Astrocyte of the spinal cord (primary cell): ENCODE results near the gene POLR2F.
A peak's percentile ranks its signal among the peaks of the same experiment; 100 is the strongest.
"Not testable (repeated sequence)": the region's sequence is repeated elsewhere in the genome, so short reads cannot be mapped to it uniquely, and the experiment has no call there.

Source experiments
- DNase-seq: peaks from one replicate; pipeline ENCODE4 v3.0.0; 2011; ENCODE audit warnings: low read depth, low spot score
- H3K4me3 ChIP-seq: 2 replicates; pipeline ENCODE4 v1.5.1; 2011; ENCODE audit warnings: low read depth, mild to moderate bottlenecking, low read length, moderate library complexity
- CTCF ChIP-seq: IDR thresholded peaks from 2 replicates; pipeline ENCODE4 v1.5.1; 2012; ENCODE audit warnings: low read depth, mild to moderate bottlenecking, low read length, inconsistent platforms
- in situ Hi-C: cut with HindIII; loops from 2 replicates; pipeline ENCODE4 v1.10.0; 2017; ENCODE audit warnings: low sequenced_read_pairs

POLR2F gene

GRCh38 chr22:37953062-37953436, 450 bp upstream of the POLR2F start:
- no peak for TF ChIP-seq CTCF
- peak overlapping the region; percentile 99 for H3K4me3 ChIP-seq
- in situ Hi-C loops, result no loop called here
- DNase-seq, result no peak

- in situ Hi-C loops, result no loop called here
- peak overlapping the region; percentile 99 for H3K4me3 ChIP-seq
- TF ChIP-seq CTCF, result no peak
- DNase-seq, result no peak
These were observed 1.2 kb downstream of the POLR2F start for GRCh38 chr22:37954686-37955085.

GRCh38 chr22:37955825-37956397, 2.4 kb downstream of the POLR2F start:
- in situ Hi-C loops, DNase-seq, H3K4me3 ChIP-seq: not testable (repeated sequence)

GRCh38 chr22:37957232-37957631, 3.7 kb downstream of the POLR2F start:
- no peak for TF ChIP-seq CTCF
- no peak overlapping the region for H3K4me3 ChIP-seq
- in situ Hi-C loops, result no loop called here
- no peak for DNase-seq

GRCh38 chr22:37959231-37959825, 5.8 kb downstream of the POLR2F start:
- no peak for DNase-seq
- TF ChIP-seq CTCF, result no peak
- no peak overlapping the region for H3K4me3 ChIP-seq
- in situ Hi-C loops, result no loop called here

- DNase-seq, result no peak
- in situ Hi-C loops, result no loop called here
- no peak overlapping the region for H3K4me3 ChIP-seq
- no peak for TF ChIP-seq CTCF
These were observed 7.6 kb downstream of the POLR2F start for GRCh38 chr22:37961062-37961461.

- TF ChIP-seq CTCF, result no peak
These were observed 12.6 kb downstream of the POLR2F start for GRCh38 chr22:37965940-37966664.

More at GRCh38 chr22:37965940-37966664, 12.6 kb downstream of the POLR2F start:
- DNase-seq, result peak; percentile 49
- in situ Hi-C loops, result no loop called here
- H3K4me3 ChIP-seq, result no peak overlapping the region
